ENCODE measurements around the gene OVCH2. TPM values are rescaled to one million over a fixed set of nuclear protein-coding genes. Genes with fewer than 3 reads are reported as not detected.

Gene OVCH2
- total and polyA plus RNA-seq, 2 experiments from 2014 or later, result not detected

DNA sequence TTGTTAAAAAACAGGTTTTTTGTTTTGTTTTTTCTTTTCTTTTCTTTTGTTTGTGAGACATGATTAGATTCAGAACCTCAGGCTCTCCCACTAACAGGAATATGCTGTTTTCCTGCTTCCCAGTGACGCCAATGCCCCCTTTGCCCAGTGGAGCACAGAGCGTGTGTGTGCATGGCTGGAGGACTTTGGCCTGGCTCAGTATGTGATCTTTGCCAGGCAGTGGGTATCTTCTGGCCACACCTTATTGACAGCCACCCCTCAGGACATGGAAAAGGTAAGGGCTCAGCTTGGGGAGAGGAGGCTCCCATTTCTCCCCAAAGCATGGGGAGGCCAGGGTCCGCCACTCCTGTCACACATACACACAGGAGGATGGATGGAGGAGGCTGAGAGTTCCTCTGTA lies 58.0 kb downstream of the OVCH2 start:
- DNase-seq (ENCODE audit: low read depth in 1 of 2, low spot score in 1 of 2), result no peak

DNA sequence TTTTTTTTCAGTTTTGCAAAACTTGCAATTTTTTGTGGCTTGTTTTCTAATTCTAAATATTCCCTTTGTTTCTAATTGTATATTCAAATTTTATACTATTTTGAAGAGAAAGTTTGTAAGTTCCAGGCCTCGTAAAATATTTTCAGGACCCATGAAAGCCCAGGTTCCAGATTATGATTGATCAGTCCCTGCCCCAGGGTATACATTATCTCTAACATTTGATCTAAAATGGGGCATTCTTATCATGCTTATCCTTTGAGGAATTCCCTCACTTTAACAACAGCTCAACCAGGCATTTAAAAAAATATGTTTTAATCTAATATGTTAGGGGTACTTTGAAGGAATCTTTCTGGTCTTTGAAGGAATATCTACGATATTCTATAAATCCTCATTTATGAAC lies 59.4 kb downstream of the OVCH2 start:
- Histone ChIP-seq H3K27me3 (no peaks in the 10 kb centered on the region), H3K9me3 (ENCODE audit: low read depth) (no peaks in the 10 kb centered on the region), H3K4me3 (no peak overlapping the region), H3K4me1 (ENCODE audit: low read depth) (no peaks in the 10 kb centered on the region), H3K27ac (no peak overlapping the region), H3K36me3 (no peaks in the 10 kb centered on the region)
- TF ChIP-seq, protein P1, sequence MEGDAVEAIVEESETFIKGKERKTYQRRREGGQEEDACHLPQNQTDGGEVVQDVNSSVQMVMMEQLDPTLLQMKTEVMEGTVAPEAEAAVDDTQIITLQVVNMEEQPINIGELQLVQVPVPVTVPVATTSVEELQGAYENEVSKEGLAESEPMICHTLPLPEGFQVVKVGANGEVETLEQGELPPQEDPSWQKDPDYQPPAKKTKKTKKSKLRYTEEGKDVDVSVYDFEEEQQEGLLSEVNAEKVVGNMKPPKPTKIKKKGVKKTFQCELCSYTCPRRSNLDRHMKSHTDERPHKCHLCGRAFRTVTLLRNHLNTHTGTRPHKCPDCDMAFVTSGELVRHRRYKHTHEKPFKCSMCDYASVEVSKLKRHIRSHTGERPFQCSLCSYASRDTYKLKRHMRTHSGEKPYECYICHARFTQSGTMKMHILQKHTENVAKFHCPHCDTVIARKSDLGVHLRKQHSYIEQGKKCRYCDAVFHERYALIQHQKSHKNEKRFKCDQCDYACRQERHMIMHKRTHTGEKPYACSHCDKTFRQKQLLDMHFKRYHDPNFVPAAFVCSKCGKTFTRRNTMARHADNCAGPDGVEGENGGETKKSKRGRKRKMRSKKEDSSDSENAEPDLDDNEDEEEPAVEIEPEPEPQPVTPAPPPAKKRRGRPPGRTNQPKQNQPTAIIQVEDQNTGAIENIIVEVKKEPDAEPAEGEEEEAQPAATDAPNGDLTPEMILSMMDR (IDR thresholded peaks at IDR 0.05; ENCODE audit: low read depth, low read length), result no peak
- DNase-seq (ENCODE audit: low read depth in 1 of 2, low spot score in 1 of 2), result no peak

More for the DNA sequence above, 58.0 kb downstream of the OVCH2 start:
- H3K4me3 ChIP-seq, result no peak overlapping the region
- no peaks in the 10 kb centered on the region for H3K36me3 ChIP-seq
- no peaks in the 10 kb centered on the region for H3K27me3 ChIP-seq
- TF ChIP-seq, protein P1 (IDR thresholded peaks at IDR 0.05; ENCODE audit: low read depth, low read length), result no peak
- H3K4me1 ChIP-seq (ENCODE audit: low read depth), result no peaks in the 10 kb centered on the region
- H3K9me3 ChIP-seq (ENCODE audit: low read depth), result no peaks in the 10 kb centered on the region
- no peak overlapping the region for H3K27ac ChIP-seq

DNA sequence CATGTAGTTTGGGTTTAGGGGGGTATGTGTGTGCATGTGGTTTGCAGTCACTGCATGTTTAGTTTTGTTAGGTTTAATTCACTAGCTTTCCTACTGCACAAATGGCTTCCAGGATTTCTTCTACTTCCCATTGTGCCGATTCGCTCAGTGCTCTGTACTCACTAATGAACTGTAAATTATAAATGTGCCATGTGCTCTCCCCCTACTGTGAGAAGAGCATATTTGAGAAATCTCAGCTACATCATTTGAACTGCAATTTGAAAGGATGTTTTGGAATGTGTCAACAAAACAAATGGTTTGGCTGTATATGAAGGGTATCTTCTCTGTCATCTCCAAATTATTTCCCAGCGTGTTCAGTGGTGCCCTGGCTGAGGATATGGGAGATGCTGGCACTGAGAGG lies 61.1 kb downstream of the OVCH2 start:
- TF ChIP-seq, protein P1 (IDR thresholded peaks at IDR 0.05; ENCODE audit: low read depth, low read length), result no peak
- Histone ChIP-seq H3K4me1 (ENCODE audit: low read depth) (no peaks in the 10 kb centered on the region), H3K4me3 (no peak overlapping the region), H3K27ac (no peak overlapping the region), H3K27me3 (no peaks in the 10 kb centered on the region), H3K9me3 (ENCODE audit: low read depth) (no peaks in the 10 kb centered on the region), H3K36me3 (no peaks in the 10 kb centered on the region)
- no peak for DNase-seq (ENCODE audit: low read depth in 1 of 2, low spot score in 1 of 2)

DNA sequence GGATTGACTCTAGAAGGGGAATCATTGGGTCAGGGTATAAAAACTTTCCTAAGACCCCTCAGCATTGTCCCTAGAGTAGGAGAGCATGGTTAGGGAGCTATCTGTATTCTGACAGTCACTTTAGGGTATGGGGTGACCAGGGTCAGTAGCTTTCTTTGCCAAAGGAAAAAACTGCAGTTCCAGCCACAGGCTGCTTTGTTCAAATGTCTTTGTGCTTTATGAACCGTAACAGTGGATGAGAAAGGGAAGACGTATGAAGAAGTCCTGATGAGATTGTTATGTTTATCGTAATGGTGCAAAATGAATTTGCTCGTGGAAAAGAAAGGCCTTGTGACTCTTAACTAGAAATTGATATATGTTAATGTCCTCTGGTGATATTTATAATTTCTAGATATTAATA lies 63.0 kb downstream of the OVCH2 start:
- DNase-seq (ENCODE audit: low read depth in 1 of 2, low spot score in 1 of 2), result no peak
- H3K36me3 ChIP-seq, result no peaks in the 10 kb centered on the region

DNA sequence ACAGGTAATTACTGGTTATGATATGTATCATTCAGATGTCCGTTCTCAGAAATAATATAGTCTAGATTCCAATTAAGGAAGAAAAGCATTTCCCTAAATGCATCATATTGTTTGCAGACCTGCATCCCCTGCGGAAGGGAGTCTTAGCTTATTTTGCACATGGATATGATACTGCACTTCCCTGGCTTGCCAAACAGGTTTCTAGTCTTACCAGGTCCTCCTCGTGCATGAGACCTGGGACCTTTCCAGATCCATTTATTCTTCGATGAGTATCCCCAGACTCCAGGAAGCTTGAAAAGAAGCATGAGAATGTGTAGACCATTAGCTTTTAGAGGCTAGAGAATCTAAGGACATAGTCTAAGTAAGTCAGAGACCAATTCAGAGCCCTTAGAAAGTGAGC lies 63.5 kb downstream of the OVCH2 start:
- Histone ChIP-seq H3K4me1 (ENCODE audit: low read depth) (no peaks in the 10 kb centered on the region), H3K27ac (no peak overlapping the region), H3K36me3 (no peaks in the 10 kb centered on the region), H3K9me3 (ENCODE audit: low read depth) (no peaks in the 10 kb centered on the region), H3K27me3 (no peaks in the 10 kb centered on the region), H3K4me3 (no peak overlapping the region)
- TF ChIP-seq, protein P1 (IDR thresholded peaks at IDR 0.05; ENCODE audit: low read depth, low read length), result no peak
- DNase-seq (ENCODE audit: low read depth in 1 of 2, low spot score in 1 of 2), result no peak

More for the DNA sequence above, 63.0 kb downstream of the OVCH2 start:
- no peak overlapping the region for H3K27ac ChIP-seq
- no peaks in the 10 kb centered on the region for H3K27me3 ChIP-seq
- no peaks in the 10 kb centered on the region for H3K9me3 ChIP-seq (ENCODE audit: low read depth)
- H3K4me3 ChIP-seq, result no peak overlapping the region
- TF ChIP-seq, protein P1 (IDR thresholded peaks at IDR 0.05; ENCODE audit: low read depth, low read length), result no peak
- no peaks in the 10 kb centered on the region for H3K4me1 ChIP-seq (ENCODE audit: low read depth)

DNA sequence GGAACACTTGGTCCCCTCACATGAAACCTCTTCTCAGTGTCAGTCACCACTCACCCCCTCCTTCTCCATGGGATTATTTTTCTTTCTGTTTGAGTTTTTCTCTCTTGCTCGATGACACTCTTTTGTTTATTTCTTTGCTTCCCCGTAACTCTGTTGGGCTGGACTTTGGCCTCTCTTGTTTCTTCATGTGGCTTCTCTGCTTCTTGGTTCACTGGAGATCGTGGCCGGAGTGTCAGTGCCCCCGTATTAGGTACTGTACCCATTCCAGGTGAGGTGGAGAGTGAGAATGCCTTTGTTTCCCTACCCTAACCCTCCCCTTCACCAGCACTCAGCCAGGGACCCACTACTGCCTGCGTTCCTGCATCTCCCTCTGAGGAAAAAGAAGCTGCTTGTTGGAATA lies 65.5 kb downstream of the OVCH2 start:
- DNase-seq (ENCODE audit: low read depth in 1 of 2, low spot score in 1 of 2), result no peak

More for the DNA sequence above, 65.5 kb downstream of the OVCH2 start:
- Histone ChIP-seq H3K4me1 (ENCODE audit: low read depth) (no peaks in the 10 kb centered on the region), H3K36me3 (no peaks in the 10 kb centered on the region), H3K27ac (no peak overlapping the region), H3K4me3 (no peak overlapping the region), H3K9me3 (ENCODE audit: low read depth) (no peaks in the 10 kb centered on the region), H3K27me3 (no peaks in the 10 kb centered on the region)
- TF ChIP-seq, protein P1 (IDR thresholded peaks at IDR 0.05; ENCODE audit: low read depth, low read length), result no peak
